Colon (tissue), 2 donors: ENCODE data around the gene DAZAP2.
"Not testable (repeated sequence)": the region's sequence is repeated elsewhere in the genome, so short reads cannot be mapped to it uniquely, and the experiment has no call there.

Experiments
- FAIRE-seq: peaks from 2 replicates; lab custom pipeline; 2012; peaks lifted over from hg19 to GRCh38; lab: Jason Lieb, UNC
- donor health status: control.
- donor health status: control.

Gene DAZAP2

GRCh38 chr12:51217133-51217967 is 21.3 kb upstream of the DAZAP2 start:
- FAIRE-seq = no peak

- no peak for FAIRE-seq
These were observed 20.5 kb upstream of the DAZAP2 start, which contains the start of gene POU6F1 for GRCh38 chr12:51217968-51218606. TSS of gene POU6F1 (minus strand) at chr12:51218062. CDS start at chr12:51206836, 11,226 bp downstream.

GRCh38 chr12:51218607-51219161 is 19.9 kb upstream of the DAZAP2 start:
- no peak for FAIRE-seq

- FAIRE-seq = no peak
These were observed 19.3 kb upstream of the DAZAP2 start for GRCh38 chr12:51219322-51219721.

GRCh38 chr12:51219857-51220256 is 18.8 kb upstream of the DAZAP2 start:
- FAIRE-seq = peak; percentile 62

GRCh38 chr12:51222461-51222860 is 16.2 kb upstream of the DAZAP2 start:
- FAIRE-seq = no peak

GRCh38 chr12:51224625-51225024 is 14.0 kb upstream of the DAZAP2 start:
- no peak for FAIRE-seq

- no peak for FAIRE-seq
These were observed 13.4 kb upstream of the DAZAP2 start for GRCh38 chr12:51225234-51225633.

GRCh38 chr12:51225771-51226170 is 12.9 kb upstream of the DAZAP2 start:
- no peak for FAIRE-seq

GRCh38 chr12:51227112-51227511 is 11.5 kb upstream of the DAZAP2 start:
- FAIRE-seq = not testable (repeated sequence)

- FAIRE-seq = no peak
These were observed 10.7 kb upstream of the DAZAP2 start for GRCh38 chr12:51227962-51228361.

- FAIRE-seq = no peak
These were observed 9.4 kb upstream of the DAZAP2 start for GRCh38 chr12:51229116-51229809.

- FAIRE-seq = no peak
These were observed 6.0 kb upstream of the DAZAP2 start for GRCh38 chr12:51232642-51233041.

GRCh38 chr12:51234530-51234929 is 4.1 kb upstream of the DAZAP2 start:
- no peak for FAIRE-seq

- no peak for FAIRE-seq
These were observed 553 bp upstream of the DAZAP2 start for GRCh38 chr12:51238037-51238509.

GRCh38 chr12:51240971-51241370 is 2.3 kb downstream of the DAZAP2 start:
- FAIRE-seq = no peak

GRCh38 chr12:51242120-51242519 is 3.5 kb downstream of the DAZAP2 start:
- FAIRE-seq = no peak

- no peak for FAIRE-seq
These were observed 4.2 kb downstream of the DAZAP2 start for GRCh38 chr12:51242876-51243275.

GRCh38 chr12:51244269-51244668 is 5.6 kb downstream of the DAZAP2 start:
- FAIRE-seq = no peak

GRCh38 chr12:51245476-51246253 is 7.0 kb downstream of the DAZAP2 start:
- no peak for FAIRE-seq

GRCh38 chr12:51246254-51246853 is 7.7 kb downstream of the DAZAP2 start:
- no peak for FAIRE-seq
